HEK293 (cell line): ENCODE measurements around the gene CCL28.

Source experiments
- CTCF ChIA-PET: fragments of 350-600 bp; formaldehyde crosslinking; extraction: SDS; loops from one replicate; lab custom pipeline; 2021; ENCODE audit warnings: antibody characterized with exemption; lab: Yijun Ruan, JAX
- POLR2A ChIA-PET: fragments of 300-600 bp; formaldehyde crosslinking; extraction: SDS; loops from one replicate; lab custom pipeline; 2020; ENCODE audit warnings: antibody characterized with exemption, inconsistent platforms; lab: Yijun Ruan, JAX
- H3K27ac ChIP-seq: fragments of 200-500 bp; sonication (Bioruptor generic); 2 replicates; pipeline ENCODE4 v1.5.1; 2014; ENCODE audit warnings: low read depth, low read length, control low read depth, inconsistent platforms; ENCODE audit errors: extremely low read depth
- H3K36me3 ChIP-seq, 2 experiments: fragments of 200-500 bp in 1 of 2; sonication (Bioruptor generic) in 1 of 2; 1 replicate in 1 of 2; 2 replicates in 1 of 2; pipeline ENCODE4 v1.5.1; 2014 to 2017; ENCODE audit warnings: inconsistent platforms in 2 of 2, low read length in 2 of 2; ENCODE audit not compliant: control insufficient read depth in 2 of 2, insufficient read depth in 1 of 2
- H3K4me1 ChIP-seq: fragments of 200-500 bp; sonication (Bioruptor generic); 2 replicates; pipeline ENCODE4 v1.5.1; 2014; ENCODE audit warnings: mild to moderate bottlenecking, low read length, inconsistent platforms; ENCODE audit not compliant: control insufficient read depth, insufficient read depth
- H3K4me3 ChIP-seq: 2 replicates; pipeline ENCODE4 v1.5.1; 2011; ENCODE audit warnings: low read depth, mild to moderate bottlenecking, control low read depth, low read length, moderate library complexity
- H3K9me3 ChIP-seq: fragments of 200-500 bp; sonication (Bioruptor generic); 2 replicates; pipeline ENCODE4 v1.5.1; 2014; ENCODE audit warnings: low read depth, low read length, inconsistent platforms; ENCODE audit not compliant: control insufficient read depth, insufficient read depth
- BCL11B ChIP-seq: fragments of 450-650 bp; formaldehyde crosslinking; IDR thresholded peaks from 2 replicates; pipeline ENCODE4 v1.5.1; 2016; ENCODE audit warnings: low read depth, missing biosample characterization, missing genetic modification characterization
- GLI4 ChIP-seq: fragments of 450-650 bp; formaldehyde crosslinking; IDR thresholded peaks from 2 replicates; pipeline ENCODE4 v1.5.1; 2016; ENCODE audit warnings: missing biosample characterization, missing genetic modification characterization
- SCRT1 ChIP-seq: fragments of 450-650 bp; formaldehyde crosslinking; IDR thresholded peaks from 2 replicates; pipeline ENCODE4 v1.5.1; 2016; ENCODE audit warnings: missing biosample characterization, missing genetic modification characterization, borderline replicate concordance
- ZBTB48 ChIP-seq: fragments of 450-650 bp; formaldehyde crosslinking; IDR thresholded peaks from 2 replicates; pipeline ENCODE4 v1.5.1; 2016; ENCODE audit warnings: missing biosample characterization, missing genetic modification characterization
- ZNF112 ChIP-seq: fragments of 450-650 bp; formaldehyde crosslinking; IDR thresholded peaks from 2 replicates; pipeline ENCODE4 v1.5.0; 2017; ENCODE audit warnings: missing biosample characterization, missing genetic modification characterization
- ZNF174 ChIP-seq: fragments of 450-650 bp; formaldehyde crosslinking; IDR thresholded peaks from 2 replicates; pipeline ENCODE4 v1.5.0; 2017; ENCODE audit warnings: missing biosample characterization, mild to moderate bottlenecking, missing genetic modification characterization
- ZNF184 ChIP-seq: fragments of 450-650 bp; IDR thresholded peaks from 2 replicates; pipeline ENCODE4 v1.5.1; 2018; ENCODE audit warnings: missing biosample characterization, mild to moderate bottlenecking, missing genetic modification characterization
- ZNF248 ChIP-seq: fragments of 450-650 bp; formaldehyde crosslinking; IDR thresholded peaks from 2 replicates; pipeline ENCODE4 v1.5.1; 2017; ENCODE audit warnings: missing biosample characterization, missing genetic modification characterization
- ZNF324 ChIP-seq: fragments of 450-650 bp; formaldehyde crosslinking; IDR thresholded peaks from 2 replicates; pipeline ENCODE4 v1.5.1; 2016; ENCODE audit warnings: missing biosample characterization, missing genetic modification characterization
- ZNF354C ChIP-seq: fragments of 450-650 bp; formaldehyde crosslinking; IDR thresholded peaks from 2 replicates; pipeline ENCODE4 v1.5.1; 2016; ENCODE audit warnings: missing biosample characterization, missing genetic modification characterization, low read depth, borderline replicate concordance
- ZNF501 ChIP-seq: fragments of 450-650 bp; formaldehyde crosslinking; IDR thresholded peaks from 2 replicates; pipeline ENCODE4 v1.5.1; 2016; ENCODE audit warnings: missing biosample characterization, missing genetic modification characterization
- ZNF510 ChIP-seq: fragments of 450-650 bp; formaldehyde crosslinking; IDR thresholded peaks from 2 replicates; pipeline ENCODE4 v1.5.1; 2018; ENCODE audit warnings: mild to moderate bottlenecking, missing genetic modification characterization, missing biosample characterization; ENCODE audit not compliant: insufficient replicate concordance
- ZNF555 ChIP-seq: fragments of 450-650 bp; formaldehyde crosslinking; conservative IDR thresholded peaks from 2 replicates; pipeline ENCODE4 v1.5.1; 2017; ENCODE audit warnings: missing biosample characterization, mild to moderate bottlenecking, missing genetic modification characterization, inconsistent platforms
- ZNF654 ChIP-seq: fragments of 450-650 bp; formaldehyde crosslinking; IDR thresholded peaks from 2 replicates; pipeline ENCODE4 v1.5.1; 2016; ENCODE audit warnings: low read depth, missing biosample characterization, missing genetic modification characterization
- TF ChIP-seq, protein P1 (sequence below): fragments of 450-650 bp; formaldehyde crosslinking; IDR thresholded peaks from 2 replicates; pipeline ENCODE4 v1.5.1; 2016; ENCODE audit warnings: missing biosample characterization, missing genetic modification characterization
- TF ChIP-seq, protein P2 (sequence below): fragments of 450-650 bp; formaldehyde crosslinking; IDR thresholded peaks from 2 replicates; pipeline ENCODE4 v1.5.1; 2016; ENCODE audit warnings: missing biosample characterization, missing genetic modification characterization

The CCL28 gene

DNA sequence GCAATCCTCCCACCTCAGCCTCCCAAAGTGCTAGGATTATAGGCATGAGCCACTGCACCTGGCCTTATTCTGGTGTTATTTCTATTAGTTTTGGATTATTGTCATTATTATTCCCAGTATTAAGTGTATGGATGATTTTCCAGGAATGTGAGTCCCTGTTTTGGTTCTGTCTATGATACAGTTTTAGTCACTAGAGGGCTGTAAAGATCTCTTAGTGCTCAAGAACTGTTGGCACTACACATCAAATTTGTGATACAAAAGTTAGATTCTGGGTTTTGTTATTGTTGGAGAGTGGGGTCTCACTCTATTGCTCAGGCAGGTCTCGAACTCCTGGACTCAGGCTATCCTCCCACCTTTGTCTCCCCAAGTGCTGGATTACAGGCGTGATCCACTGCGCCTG lies 12.1 kb downstream of the CCL28 start:
- no peaks in the 10 kb centered on the region for H3K4me1 ChIP-seq
- H3K4me3 ChIP-seq = no peak overlapping the region
- no peak overlapping the region for H3K27ac ChIP-seq
- H3K36me3 ChIP-seq = no peaks in the 10 kb centered on the region
- CTCF ChIA-PET = interaction anchor here (0.7 to 4.3 kb wide), 6 partner anchors 10 to 216 kb away, joined by 3 to 47 read pairs (median 4); partner anchors contain the start of genes CCL28 and TMEM267
- POLR2A ChIA-PET = interaction anchor here (2.3 kb wide), 1 partner anchor 84 kb away, joined by 16 read pairs; the partner anchor contains the start of gene TMEM267
- no peaks in the 10 kb centered on the region for H3K9me3 ChIP-seq
- peak; percentile 77 for TF ChIP-seq ZNF654 (tag by site-specific recombination)
- TF ChIP-seq, protein P1, sequence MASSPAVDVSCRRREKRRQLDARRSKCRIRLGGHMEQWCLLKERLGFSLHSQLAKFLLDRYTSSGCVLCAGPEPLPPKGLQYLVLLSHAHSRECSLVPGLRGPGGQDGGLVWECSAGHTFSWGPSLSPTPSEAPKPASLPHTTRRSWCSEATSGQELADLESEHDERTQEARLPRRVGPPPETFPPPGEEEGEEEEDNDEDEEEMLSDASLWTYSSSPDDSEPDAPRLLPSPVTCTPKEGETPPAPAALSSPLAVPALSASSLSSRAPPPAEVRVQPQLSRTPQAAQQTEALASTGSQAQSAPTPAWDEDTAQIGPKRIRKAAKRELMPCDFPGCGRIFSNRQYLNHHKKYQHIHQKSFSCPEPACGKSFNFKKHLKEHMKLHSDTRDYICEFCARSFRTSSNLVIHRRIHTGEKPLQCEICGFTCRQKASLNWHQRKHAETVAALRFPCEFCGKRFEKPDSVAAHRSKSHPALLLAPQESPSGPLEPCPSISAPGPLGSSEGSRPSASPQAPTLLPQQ = no peak
- TF ChIP-seq, protein P2, sequence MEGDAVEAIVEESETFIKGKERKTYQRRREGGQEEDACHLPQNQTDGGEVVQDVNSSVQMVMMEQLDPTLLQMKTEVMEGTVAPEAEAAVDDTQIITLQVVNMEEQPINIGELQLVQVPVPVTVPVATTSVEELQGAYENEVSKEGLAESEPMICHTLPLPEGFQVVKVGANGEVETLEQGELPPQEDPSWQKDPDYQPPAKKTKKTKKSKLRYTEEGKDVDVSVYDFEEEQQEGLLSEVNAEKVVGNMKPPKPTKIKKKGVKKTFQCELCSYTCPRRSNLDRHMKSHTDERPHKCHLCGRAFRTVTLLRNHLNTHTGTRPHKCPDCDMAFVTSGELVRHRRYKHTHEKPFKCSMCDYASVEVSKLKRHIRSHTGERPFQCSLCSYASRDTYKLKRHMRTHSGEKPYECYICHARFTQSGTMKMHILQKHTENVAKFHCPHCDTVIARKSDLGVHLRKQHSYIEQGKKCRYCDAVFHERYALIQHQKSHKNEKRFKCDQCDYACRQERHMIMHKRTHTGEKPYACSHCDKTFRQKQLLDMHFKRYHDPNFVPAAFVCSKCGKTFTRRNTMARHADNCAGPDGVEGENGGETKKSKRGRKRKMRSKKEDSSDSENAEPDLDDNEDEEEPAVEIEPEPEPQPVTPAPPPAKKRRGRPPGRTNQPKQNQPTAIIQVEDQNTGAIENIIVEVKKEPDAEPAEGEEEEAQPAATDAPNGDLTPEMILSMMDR (tag by site-specific recombination) = peak; percentile 40; the same call in 1 of the 2 replicates

GRCh38 chr5:43396762-43397304 lies 15.4 kb downstream of the CCL28 start:
- POLR2A ChIA-PET = no interaction called here
- Histone ChIP-seq H3K4me1 (no peaks in the 10 kb centered on the region), H3K9me3 (no peaks in the 10 kb centered on the region), H3K4me3 (no peak overlapping the region), H3K36me3 (no peaks in the 10 kb centered on the region), H3K27ac (no peak overlapping the region)
- CTCF ChIA-PET = interaction anchor here (0.6 to 0.7 kb wide), 3 partner anchors 68 to 307 kb away, joined by 4 to 6 read pairs (median 5); partner anchors contain the start of gene TMEM267
- TF ChIP-seq ZNF354C (tag by site-specific recombination) (no peak), ZBTB48 (tag by site-specific recombination) (no peak), GLI4 (no peak), ZNF174 (no peak), ZNF555 (tag by site-specific recombination) (no peak), ZNF501 (tag by site-specific recombination) (no peak), SCRT1 (no peak), BCL11B (no peak), ZNF184 (tag by site-specific recombination) (no peak), ZNF324 (no peak), ZNF510 (tag by site-specific recombination) (no peak)
- TF ChIP-seq, all 188 proteins: peak for 0

DNA sequence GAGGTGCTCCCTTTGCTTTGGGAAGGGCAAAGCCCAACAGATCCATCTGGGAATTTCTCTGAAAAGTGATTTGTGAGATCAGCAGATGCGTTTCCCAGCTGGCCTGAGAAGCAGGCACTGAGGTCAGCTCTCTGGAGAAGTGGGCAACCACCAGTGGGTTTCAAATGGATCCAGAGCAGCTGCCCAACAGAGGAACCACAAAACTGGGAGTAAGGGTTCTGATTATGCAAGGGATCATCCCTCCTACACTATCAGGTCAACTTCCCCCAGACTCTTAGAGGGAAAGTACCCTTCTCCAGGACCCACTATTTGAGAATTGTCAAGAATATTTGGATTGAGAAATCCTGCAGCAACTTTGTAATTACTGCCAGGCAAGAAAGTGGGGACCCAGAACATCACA lies 21.7 kb downstream of the CCL28 start:
- Histone ChIP-seq H3K4me1 (no peaks in the 10 kb centered on the region), H3K36me3 (no peaks in the 10 kb centered on the region), H3K9me3 (no peaks in the 10 kb centered on the region), H3K4me3 (no peak overlapping the region), H3K27ac (no peak overlapping the region)
- POLR2A ChIA-PET = interaction anchor here (0.6 to 3.3 kb wide), 3 partner anchors 77 to 349 kb away, joined by 4 to 17 read pairs (median 11); partner anchors contain the start of genes HMGCS1 and TMEM267
- no peak for TF ChIP-seq ZNF248 (tag by site-specific recombination)
- no peak for TF ChIP-seq ZNF112
- CTCF ChIA-PET = interaction anchor here (0.6 to 7.0 kb wide), 66 partner anchors 9 to 599 kb away, joined by 3 to 63 read pairs (median 6); partner anchors contain the start of genes CCL28, HMGCS1, TMEM267 and ZNF131
